Purkinje cell (primary cell): ENCODE measurements around the gene PPRC1. TPM values are rescaled to one million over a fixed set of nuclear protein-coding genes. Genes with fewer than 3 reads are reported as not detected.

ENCODE experiments used
- polyA plus RNA-seq: library from polyadenylated mRNA; unstranded; fragments of >200 nt; fragmentation: Nextera tagmentation; gene quantifications from 2 replicates; pipeline ENCODE4 v1.2.1, GENCODE V29; 2014

The PPRC1 gene, protein sequence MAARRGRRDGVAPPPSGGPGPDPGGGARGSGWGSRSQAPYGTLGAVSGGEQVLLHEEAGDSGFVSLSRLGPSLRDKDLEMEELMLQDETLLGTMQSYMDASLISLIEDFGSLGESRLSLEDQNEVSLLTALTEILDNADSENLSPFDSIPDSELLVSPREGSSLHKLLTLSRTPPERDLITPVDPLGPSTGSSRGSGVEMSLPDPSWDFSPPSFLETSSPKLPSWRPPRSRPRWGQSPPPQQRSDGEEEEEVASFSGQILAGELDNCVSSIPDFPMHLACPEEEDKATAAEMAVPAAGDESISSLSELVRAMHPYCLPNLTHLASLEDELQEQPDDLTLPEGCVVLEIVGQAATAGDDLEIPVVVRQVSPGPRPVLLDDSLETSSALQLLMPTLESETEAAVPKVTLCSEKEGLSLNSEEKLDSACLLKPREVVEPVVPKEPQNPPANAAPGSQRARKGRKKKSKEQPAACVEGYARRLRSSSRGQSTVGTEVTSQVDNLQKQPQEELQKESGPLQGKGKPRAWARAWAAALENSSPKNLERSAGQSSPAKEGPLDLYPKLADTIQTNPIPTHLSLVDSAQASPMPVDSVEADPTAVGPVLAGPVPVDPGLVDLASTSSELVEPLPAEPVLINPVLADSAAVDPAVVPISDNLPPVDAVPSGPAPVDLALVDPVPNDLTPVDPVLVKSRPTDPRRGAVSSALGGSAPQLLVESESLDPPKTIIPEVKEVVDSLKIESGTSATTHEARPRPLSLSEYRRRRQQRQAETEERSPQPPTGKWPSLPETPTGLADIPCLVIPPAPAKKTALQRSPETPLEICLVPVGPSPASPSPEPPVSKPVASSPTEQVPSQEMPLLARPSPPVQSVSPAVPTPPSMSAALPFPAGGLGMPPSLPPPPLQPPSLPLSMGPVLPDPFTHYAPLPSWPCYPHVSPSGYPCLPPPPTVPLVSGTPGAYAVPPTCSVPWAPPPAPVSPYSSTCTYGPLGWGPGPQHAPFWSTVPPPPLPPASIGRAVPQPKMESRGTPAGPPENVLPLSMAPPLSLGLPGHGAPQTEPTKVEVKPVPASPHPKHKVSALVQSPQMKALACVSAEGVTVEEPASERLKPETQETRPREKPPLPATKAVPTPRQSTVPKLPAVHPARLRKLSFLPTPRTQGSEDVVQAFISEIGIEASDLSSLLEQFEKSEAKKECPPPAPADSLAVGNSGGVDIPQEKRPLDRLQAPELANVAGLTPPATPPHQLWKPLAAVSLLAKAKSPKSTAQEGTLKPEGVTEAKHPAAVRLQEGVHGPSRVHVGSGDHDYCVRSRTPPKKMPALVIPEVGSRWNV (N-terminal part only)
- polyA plus RNA-seq: 4.9 and 10.7 TPM in 2 replicates

DNA sequence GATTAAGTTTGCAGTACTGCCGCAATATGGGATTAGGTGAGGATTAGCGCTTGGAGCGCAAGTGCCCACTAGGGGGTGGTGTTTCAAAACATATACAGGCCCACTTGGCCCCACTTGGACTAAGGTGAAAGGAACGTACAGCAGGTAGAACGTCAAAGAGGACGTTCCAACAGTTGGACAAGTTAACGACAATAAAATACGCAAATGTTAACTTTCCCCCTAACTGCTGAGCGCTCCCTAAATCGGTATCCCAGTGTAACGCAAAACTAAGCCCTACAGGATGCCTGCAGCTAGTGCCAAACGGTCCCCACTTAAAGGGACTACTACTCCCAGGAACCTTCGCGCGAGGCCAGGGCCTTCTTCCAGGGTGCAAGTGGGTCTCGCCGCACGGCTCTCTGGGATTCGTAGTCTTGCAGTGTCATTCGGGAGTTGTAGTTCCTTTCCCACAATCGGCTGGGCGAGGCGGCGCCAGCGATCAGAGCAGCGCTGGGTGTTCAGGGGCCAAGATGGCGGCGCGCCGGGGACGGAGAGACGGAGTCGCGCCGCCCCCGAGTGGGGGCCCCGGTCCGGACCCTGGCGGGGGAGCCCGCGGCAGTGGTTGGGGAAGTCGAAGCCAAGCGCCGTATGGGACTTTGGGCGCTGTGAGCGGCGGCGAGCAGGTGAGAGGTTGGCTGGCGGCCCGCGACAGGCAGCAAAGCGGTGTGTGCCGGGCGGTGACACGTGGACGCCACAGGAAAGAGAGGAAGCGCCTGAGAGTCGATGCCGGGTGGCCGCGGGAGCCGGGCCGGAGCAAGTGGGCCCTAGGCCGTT lies at the start of gene PPRC1:
PPRC1 (plus strand) TSS at position 478 of the 810 bp plus-strand sequence; CDS start at position 507, 29 bp downstream.

DNA sequence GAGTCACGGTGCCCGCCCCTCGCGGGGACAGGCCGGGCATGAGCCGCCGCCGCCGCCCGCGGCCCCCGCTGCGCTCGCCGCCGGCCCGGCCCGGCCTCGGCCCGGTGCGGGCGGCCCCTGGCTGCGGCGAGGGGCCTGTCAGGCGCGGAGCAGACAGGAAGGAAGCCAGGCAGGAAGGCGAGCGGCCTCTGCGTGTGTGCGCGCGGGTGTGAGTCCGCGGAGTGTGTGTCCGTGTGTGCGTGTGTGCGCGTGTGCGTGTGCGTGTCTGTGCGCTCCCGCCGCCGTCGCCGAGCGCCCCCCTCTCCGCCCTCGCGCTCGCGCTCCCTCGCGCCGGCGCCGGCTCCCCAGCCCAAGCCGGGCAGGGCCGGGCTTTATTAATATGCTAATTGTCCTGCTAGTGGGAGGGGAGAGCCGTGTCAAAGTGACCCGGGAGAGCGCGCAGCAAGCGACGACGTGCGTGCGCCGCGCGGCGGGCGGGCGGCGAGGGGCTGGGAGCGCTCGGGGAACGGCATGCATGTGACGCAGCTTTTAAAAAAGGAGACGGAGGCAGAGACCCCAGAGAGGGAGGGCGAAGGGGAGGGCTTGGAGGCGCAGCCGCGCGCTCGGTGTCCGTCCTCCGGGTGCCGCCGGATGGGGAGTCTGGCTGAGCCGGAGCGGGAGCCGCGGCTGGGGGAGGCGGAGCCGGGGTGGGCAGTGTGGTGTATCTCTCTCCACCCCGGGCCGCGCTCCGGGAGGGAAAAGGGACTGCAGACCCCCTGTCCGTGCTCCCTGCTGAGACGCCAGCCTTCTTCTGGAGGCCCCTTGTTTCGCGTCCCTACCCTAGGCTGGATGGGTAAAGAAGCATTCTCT lies 12.5 kb upstream of the PPRC1 start, which contains the start of gene LDB1:
LDB1 (minus strand) TSS at position 227 of the 849 bp plus-strand sequence. CDS start 258 bp downstream, outside the sequence.

DNA sequence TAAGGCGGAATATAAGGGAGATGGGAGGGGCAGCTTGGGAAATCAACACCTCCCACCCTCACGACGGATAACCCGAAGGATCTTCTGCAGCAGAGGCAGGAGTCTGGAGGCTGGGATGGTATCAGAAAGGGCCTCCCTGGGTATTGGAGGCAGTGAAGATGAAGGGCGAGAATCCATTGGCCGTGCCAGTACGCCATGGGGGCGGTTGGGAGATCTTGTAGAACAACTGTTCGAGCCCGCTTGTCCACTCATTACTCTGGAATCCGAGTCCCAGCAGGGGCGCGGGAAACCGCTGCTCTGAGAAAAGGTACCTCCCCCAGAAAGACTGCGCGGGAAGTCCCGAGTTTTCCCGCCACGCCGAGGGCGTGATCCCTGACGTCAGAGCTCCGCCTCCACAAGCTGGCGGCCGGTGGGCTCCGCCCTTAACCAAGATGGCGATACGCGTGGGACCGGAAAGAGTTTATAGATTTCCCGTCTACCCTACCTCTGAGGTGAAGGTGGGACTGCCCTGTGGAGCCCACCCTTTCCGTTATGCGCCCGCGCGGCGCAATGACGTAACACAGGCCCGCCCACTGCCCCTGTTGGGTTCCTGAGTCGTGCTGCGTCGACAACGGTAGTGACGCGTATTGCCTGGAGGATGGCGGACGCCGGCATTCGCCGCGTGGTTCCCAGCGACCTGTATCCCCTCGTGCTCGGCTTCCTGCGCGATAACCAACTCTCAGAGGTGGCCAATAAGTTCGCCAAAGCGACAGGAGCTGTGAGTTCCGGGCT lies 19.1 kb downstream of the PPRC1 start, which contains the start of gene NOLC1:
NOLC1 (plus strand) TSS at position 616 of the 771 bp plus-strand sequence; CDS start at position 638, 22 bp downstream.

Other genes with a start within 250 kb of the PPRC1 start
- gene ARMH3, start 76.9 kb upstream of the PPRC1 start, polyA plus RNA-seq: 9.0 and 21.1 TPM in 2 replicates
- 2.3 and 3.2 TPM in 2 replicates for gene HPS6, start 67.7 kb upstream of the PPRC1 start, polyA plus RNA-seq
- gene LDB1, start 12.7 kb upstream of the PPRC1 start, polyA plus RNA-seq: 0.63 and 2.6 TPM in 2 replicates
- 31.3 and 37.2 TPM in 2 replicates for gene NOLC1, start 19.3 kb downstream of the PPRC1 start, polyA plus RNA-seq
- gene ELOVL3, start 93.3 kb downstream of the PPRC1 start, polyA plus RNA-seq: 1.8 and 3.2 TPM in 2 replicates
- 0.28 TPM in 1 of 2 replicates, not detected in the other for gene PITX3, start 108.5 kb downstream of the PPRC1 start, polyA plus RNA-seq
- gene GBF1, start 112.5 kb downstream of the PPRC1 start, polyA plus RNA-seq: 16.2 and 16.4 TPM in 2 replicates